Measurements from ENCODE around the gene GHR. TPM values are rescaled to one million over a fixed set of nuclear protein-coding genes. Genes with fewer than 3 reads are reported as not detected.
"Not testable (repeated sequence)": the region's sequence is repeated elsewhere in the genome, so short reads cannot be mapped to it uniquely, and the experiment has no call there.

GHR gene
- total RNA-seq, 1 experiment from 2014 or later: 0.57 TPM

DNA sequence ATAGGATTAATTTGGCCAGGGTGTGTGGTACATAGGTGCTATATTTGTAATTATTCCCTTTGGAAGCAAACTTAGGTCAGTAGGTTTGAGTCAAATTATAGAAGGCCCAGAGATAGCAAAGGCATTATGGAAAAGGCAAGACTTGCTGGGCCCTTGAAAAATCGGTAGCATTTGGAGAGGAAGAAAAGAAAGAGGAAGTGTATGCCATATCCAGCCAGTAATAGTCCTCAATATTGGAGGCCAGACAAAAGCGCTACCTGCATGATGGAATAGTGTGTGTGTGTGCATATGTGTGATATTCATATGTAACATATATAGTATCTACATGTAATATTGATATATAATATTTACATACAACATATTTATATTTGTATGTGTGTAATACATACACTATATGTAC is 146.1 kb downstream of the GHR start:
- no peak for DNase-seq (ENCODE audit: low read depth)

GRCh38 chr5:42569953-42570548 is 146.8 kb downstream of the GHR start:
- no peak for DNase-seq (ENCODE audit: low read depth)

DNA sequence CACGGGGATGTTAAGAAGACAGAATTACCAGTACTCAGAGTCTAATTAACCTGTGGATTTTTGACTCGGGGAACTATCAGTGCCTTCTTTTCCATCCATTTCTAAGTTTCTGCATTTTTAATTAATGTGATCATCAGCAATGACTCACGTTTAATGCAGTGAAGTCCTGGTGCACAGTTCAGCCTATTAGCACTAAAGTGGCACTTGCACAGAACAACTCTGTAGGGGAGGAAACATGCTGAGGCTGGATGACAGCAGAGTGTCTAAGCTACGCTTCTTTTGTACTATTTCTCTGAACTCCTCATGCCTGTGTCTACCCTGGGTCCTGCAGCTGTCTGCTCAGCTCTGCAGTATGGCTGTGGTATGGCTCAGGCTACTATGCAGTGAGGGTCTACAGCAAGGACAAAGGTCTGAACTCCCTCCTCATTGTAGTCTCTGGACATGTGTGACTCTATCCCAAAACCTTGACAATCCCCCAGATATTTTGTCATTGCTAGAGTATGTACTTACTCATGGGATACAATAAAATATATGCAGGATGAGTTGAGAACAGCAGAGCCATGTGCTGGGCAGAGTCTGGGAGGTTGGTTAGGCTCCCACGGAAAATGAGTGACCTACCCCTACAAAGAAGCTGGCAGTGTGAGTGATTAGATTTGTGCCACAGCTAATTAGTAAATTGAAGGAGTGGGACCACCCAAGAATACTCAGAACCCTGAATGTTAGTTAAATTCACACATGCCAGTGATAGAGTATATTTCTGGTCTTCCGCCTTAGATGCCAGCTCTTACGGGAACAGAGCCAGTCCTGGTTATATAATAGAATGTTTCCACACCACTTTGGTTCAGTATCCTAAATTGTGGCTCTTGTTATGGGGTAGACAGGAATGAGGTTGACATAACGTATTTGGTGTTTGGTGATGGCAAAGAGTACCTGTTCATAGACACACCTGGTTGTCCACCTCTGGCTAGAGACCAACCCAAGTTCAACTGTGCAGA is 148.0 kb downstream of the GHR start:
- peak; percentile 38 for DNase-seq (ENCODE audit: low read depth)

DNA sequence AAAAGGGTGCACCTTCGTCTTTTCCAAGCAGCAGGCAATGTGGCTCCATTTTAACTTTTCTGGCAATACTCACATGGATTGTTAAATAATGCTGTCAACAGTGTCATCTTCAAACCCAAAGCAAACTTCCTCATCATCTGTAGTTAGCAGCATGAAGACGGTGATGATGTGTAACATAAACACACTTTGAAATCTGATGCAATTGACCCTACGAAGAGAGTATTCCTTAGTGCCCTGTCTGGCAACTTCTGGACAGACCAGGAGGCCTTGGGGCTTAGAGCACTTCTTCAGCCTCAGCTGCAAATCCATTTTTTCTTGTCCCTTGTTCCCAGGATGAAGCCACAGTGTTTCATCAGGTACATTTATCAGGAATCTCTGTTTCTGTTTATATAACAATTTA is 149.1 kb downstream of the GHR start:
- DNase-seq (ENCODE audit: low read depth): no peak

DNA sequence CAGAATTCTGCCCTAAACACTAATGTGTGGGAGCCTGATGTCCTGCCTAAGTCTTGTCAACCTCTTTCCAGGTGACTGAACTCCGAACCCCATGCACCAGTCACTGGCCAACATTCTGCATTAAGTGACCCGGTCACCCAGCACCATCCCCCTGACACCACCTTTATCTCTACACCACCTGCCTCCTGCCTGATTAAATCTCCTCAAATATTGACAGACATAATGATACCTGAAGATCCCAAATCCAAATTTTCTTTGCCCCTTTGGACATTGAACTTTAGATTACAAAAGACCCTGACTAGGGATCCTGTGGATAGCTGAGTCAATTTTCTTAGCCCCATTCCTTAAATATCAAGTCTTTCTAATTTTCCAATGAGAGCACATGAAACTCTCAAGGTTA is 150.1 kb downstream of the GHR start:
- no peak for DNase-seq (ENCODE audit: low read depth)

- not testable (repeated sequence) for DNase-seq (ENCODE audit: low read depth)
Measured at GRCh38 chr5:42575914-42576313, 152.7 kb downstream of the GHR start.

GRCh38 chr5:42578901-42579300 is 155.7 kb downstream of the GHR start:
- not testable (repeated sequence) for DNase-seq (ENCODE audit: low read depth)

- DNase-seq (ENCODE audit: low read depth): peak; percentile 15
Measured at GRCh38 chr5:42579320-42579719, 156.1 kb downstream of the GHR start.

DNA sequence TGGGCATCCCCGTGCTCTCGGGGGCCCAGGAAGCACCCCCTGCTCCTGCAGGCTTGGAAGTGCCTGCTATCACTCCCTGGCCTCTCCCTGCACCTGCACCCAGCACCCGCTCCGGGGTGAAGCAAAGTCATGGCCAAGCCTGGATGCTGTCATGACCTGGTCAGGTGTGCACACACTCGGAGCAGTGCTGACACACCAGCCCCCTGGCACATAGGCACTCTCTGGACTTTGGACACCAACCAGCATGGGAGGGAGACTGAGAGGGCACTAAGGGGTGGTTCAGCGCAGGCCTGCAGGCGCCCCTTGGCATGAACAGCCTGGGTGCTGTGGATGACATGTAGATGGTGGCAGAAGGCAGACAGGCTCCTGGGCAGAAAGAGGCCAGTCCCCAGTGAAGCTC is 158.6 kb downstream of the GHR start:
- no peak for DNase-seq (ENCODE audit: low read depth)

- DNase-seq (ENCODE audit: low read depth): no peak
Measured at GRCh38 chr5:42582723-42583122, 159.5 kb downstream of the GHR start.

GRCh38 chr5:42583322-42583721 is 160.1 kb downstream of the GHR start:
- DNase-seq (ENCODE audit: low read depth): peak; percentile 52

GRCh38 chr5:42586625-42587024 is 163.4 kb downstream of the GHR start:
- DNase-seq (ENCODE audit: low read depth): no peak

DNA sequence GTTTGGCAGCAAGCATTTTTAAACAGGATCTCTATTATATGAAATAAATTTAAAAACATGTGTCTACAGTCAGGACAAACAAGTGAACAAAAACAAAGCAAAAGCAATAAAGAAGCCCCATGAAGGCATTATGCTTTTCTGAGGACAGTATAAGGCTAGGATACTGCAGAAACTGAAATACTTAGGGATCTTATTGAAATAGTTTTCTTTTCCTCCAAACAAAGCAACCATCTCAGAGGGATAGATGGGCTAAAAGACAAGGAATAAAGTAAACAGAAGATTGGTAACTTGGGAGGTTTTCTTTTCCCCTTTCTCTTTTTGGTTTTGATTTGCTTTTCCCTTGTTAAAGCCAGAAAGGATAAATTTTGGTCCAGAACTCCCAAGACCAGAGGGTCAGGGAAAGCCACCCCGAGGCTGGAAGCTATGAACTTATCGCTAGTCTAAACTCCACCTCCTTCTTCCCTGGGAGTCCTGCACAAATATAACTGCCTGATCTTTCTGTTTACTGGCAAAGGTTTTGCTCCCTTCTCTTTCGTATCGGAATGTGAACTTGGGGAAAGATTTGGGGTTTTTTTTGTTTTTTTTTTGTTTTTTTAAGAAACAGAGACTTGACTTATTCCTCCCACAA is 164.0 kb downstream of the GHR start:
- no peak for DNase-seq (ENCODE audit: low read depth)

DNA sequence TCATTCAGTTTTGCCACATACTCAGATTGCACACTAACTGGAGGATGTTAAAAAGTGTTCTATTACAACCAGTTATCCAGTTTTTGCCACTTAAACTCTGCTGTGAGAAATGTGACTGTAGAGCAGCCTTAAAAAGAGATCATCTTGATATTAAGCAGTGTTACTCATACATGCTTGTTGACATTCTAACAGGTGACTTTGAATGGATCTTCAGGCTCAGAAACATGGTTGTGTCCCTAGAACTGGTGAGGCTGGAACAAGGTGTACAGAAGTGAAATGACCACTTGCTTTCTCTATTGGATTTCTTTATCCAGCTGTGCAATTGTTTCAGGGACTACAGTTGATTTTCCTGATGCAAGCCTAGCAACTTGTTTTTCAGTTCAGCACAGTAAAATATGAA is 167.3 kb downstream of the GHR start:
- no peak for DNase-seq (ENCODE audit: low read depth)

DNA sequence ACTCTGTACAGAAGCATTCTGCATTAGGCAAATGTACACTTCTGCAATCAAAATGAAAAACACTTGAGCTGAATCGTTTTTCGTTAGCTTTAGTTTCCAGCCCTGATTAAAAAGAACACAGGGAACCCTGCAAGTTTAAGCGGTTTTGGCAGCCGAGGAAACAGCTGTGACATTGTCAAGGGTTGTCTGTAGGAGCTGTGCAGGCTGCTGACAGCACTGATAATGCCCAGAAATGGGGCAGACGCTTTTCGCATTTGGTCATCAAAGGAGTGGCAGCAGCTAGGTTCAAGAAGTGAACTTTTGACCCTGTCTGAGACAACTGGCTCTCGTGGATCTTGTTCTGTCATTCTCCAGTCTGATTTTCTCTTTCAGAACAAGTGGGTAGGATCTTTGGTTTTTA is 167.8 kb downstream of the GHR start:
- DNase-seq (ENCODE audit: low read depth): no peak

DNA sequence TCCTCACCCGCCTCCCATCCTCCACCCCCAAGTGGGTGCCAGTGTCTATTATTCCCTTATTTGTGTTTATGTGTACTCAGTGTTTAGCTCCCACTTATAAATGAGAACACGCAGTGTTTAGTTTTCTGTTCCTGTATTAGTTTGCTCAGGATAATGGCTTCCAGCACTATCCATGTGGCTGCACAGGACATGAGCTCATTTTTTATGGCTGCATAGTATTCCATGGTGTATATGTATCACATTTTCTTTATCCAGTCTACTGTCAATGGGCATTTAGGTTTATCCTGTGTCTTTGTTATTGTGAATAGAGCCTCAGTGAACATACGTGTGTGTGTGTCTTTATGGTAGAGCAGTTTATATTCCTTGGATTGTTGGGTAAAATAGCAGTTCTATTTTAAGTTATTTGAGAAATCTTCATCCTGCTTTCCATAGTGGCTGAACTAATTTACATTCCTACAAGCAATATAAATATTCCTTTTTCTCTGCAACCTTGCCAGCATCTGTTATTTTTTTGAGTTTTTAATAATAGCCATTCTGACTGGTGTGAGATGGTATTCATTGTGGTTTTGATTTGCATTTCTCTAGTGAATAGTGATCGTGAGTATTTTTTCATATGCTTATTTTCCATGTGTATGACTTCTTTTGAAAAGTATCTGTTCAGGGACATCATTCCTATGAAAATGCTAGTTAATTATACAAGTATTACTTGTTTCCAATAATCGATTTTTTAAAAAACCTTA is 169.3 kb downstream of the GHR start:
- DNase-seq (ENCODE audit: low read depth): no peak

GRCh38 chr5:42593591-42593990 is 170.4 kb downstream of the GHR start:
- no peak for DNase-seq (ENCODE audit: low read depth)

- no peak for DNase-seq (ENCODE audit: low read depth)
Measured at GRCh38 chr5:42595597-42595996, 172.4 kb downstream of the GHR start.

DNA sequence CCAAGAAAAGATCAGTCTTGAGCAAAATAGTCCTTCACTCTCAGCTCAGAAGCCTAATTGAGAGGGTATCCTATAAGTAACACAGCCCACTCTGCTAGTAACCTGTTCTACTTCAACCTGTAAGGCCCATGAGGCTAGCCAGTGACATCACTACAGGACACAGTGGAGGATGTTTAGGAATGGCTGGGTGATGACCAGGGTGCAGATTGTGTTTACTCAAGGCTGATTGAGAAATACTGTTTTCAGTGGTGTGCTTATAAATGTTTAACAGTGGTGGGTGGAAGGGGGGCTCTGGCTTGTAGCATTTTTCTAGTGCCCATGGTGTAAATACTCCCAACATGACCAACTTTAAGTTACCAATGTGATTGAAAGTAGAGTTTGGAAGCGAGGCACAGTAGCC is 173.6 kb downstream of the GHR start:
- no peak for DNase-seq (ENCODE audit: low read depth)

GRCh38 chr5:42597318-42597937 is 174.2 kb downstream of the GHR start:
- no peak for DNase-seq (ENCODE audit: low read depth)

DNA sequence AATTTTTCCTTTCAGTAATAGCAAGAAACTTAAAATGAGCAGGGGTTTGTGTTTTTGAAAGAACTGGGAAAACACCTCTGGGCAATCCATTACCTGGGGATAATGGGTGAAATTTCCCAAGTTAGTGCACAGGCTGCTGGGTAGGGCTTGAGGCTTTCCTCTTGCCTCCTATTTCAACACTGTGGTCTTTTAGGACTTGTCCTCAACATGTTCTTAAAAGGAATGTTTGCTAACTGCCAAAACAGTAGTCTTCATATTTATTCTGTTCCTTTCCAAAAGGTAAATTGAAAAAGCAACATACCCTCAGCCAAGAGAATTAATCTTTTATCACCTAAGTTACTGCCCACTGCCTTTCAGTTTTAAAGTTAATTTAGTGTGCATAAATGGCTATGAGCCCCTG is 175.1 kb downstream of the GHR start:
- DNase-seq (ENCODE audit: low read depth): no peak

GRCh38 chr5:42599106-42599505 is 175.9 kb downstream of the GHR start:
- DNase-seq (ENCODE audit: low read depth): no peak

All from M059J (cell line).